ENCODE results near the gene SIGLEC8. TPM values are rescaled to one million over a fixed set of nuclear protein-coding genes. Genes with fewer than 3 reads are reported as not detected.

SIGLEC8 gene
- total and polyA plus RNA-seq, 2 experiments from 2014 or later = not detected

DNA sequence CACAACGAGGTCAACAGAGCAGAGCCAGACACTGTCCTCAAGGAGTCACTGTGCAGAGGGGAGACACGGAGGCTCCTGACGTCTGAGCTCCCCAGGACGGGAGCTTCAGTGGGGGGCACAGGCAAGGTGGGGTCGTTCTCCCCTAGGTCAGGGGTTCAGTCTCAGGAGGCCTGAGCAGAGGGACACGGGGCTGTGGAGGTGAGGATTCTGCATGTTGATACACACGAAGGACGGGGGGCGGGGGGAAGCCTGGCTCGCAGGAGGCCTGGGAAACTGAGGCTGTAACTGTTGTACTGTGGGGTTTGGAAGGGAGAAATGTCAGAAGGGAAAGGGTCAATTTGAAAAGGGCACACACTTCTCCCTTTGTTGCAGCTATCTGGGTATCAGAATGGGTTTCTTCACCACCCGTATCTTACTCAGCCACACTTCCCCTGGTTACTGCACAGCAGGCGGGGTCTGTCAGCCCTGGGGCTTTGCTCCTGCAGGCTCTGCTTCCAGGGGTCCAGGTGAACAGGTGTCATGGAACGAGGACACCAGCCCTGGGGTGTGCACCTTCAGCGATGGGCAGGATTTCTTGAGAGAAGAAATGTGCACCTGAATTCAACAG lies 748 bp upstream of the SIGLEC8 start:
- Histone ChIP-seq H4K20me1 (ENCODE audit: insufficient read depth) (no peaks in the 10 kb centered on the region), H3K9me3 (ENCODE audit: low read depth) (no peaks in the 10 kb centered on the region), H3K4me1 (ENCODE audit: insufficient read depth) (no peaks in the 10 kb centered on the region), H3K27me3 (replicated peaks; ENCODE audit: insufficient read depth) (no peaks in the 10 kb centered on the region; the same call in 1 of the 2 replicates), H3K36me3 (ENCODE audit: low read depth) (no peaks in the 10 kb centered on the region), H2AFZ (no peak overlapping the region), H3K4me3 (no peak overlapping the region), H3F3A (ENCODE audit: insufficient read depth) (no peaks in the 10 kb centered on the region), H3K4me2 (ENCODE audit: unreplicated experiment) (no peak overlapping the region), H3K27ac (no peak overlapping the region), H3K9ac (no peak overlapping the region), H3K9me2 (ENCODE audit: insufficient read depth) (no peaks in the 10 kb centered on the region), H3K79me2 (ENCODE audit: insufficient read depth) (no peaks in the 10 kb centered on the region)
- 43 to 52% methylated on average over 14 of the region's 14 CpGs for WGBS, 2 experiments (ENCODE audit: low coverage in 1 of 2, low lambda C conversion rate in 2 of 2, missing lambda C conversion rate in 2 of 2)
- TF ChIP-seq EZH2phosphoT487 (IDR thresholded peaks at IDR 0.05; ENCODE audit: insufficient read depth, low read depth) (no peak), EZH2 (IDR thresholded peaks at IDR 0.05; ENCODE audit: insufficient read depth, poor library complexity, severe bottlenecking) (no peak)
- in situ Hi-C loops (cut with MboI) = no loop called here
- no peak for DNase-seq

DNA sequence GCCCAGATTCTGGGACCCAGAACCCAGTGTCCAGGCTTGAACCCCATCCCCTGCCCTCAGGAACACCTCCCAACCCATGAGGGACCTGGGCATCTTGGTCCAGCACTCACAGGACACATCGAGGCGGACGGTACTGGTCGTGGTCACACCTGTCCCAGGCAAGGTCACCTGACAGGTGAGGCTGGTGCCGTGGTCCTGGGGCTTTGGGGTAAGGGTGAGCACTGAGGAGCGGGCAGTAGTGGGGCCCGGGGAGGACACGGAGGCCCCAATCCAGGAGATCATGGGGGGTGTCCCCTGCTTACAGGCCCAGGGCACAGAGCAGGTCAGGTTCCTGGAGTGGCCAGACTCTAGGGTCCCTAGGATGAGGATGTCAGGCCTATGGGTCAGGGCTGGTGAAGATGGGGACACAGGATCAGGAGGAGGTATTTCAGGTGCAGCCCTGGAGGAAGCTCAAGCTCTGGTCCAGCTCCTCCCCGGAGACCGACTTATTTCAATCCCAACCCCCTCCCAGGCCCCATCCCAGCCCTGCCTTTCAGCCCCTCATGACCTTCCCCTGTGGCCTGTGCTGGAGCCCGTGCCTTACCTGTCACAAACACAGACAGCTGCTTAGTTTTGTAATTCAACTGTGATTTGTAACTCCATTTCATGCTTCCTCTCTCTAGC lies 772 bp downstream of the SIGLEC8 start:
- Histone ChIP-seq H3K27me3 (replicated peaks; ENCODE audit: insufficient read depth) (no peaks in the 10 kb centered on the region; the same call in 1 of the 2 replicates), H3K9me2 (ENCODE audit: insufficient read depth) (no peaks in the 10 kb centered on the region), H3K79me2 (ENCODE audit: insufficient read depth) (no peaks in the 10 kb centered on the region), H3K4me1 (ENCODE audit: insufficient read depth) (no peaks in the 10 kb centered on the region), H3K4me3 (no peak overlapping the region), H3K27ac (no peak overlapping the region), H3K4me2 (ENCODE audit: unreplicated experiment) (no peak overlapping the region), H4K20me1 (ENCODE audit: insufficient read depth) (no peaks in the 10 kb centered on the region), H3K9ac (no peak overlapping the region), H2AFZ (no peak overlapping the region), H3K9me3 (ENCODE audit: low read depth) (no peaks in the 10 kb centered on the region), H3F3A (ENCODE audit: insufficient read depth) (no peaks in the 10 kb centered on the region), H3K36me3 (ENCODE audit: low read depth) (no peaks in the 10 kb centered on the region)
- TF ChIP-seq EZH2 (IDR thresholded peaks at IDR 0.05; ENCODE audit: insufficient read depth, poor library complexity, severe bottlenecking) (no peak), EZH2phosphoT487 (IDR thresholded peaks at IDR 0.05; ENCODE audit: insufficient read depth, low read depth) (no peak)
- WGBS, 2 experiments (ENCODE audit: low coverage in 1 of 2, low lambda C conversion rate in 2 of 2, missing lambda C conversion rate in 2 of 2) = 41 to 46% methylated on average over 11 of the region's 11 CpGs
- in situ Hi-C loops (cut with MboI) = no loop called here
- DNase-seq = no peak

DNA sequence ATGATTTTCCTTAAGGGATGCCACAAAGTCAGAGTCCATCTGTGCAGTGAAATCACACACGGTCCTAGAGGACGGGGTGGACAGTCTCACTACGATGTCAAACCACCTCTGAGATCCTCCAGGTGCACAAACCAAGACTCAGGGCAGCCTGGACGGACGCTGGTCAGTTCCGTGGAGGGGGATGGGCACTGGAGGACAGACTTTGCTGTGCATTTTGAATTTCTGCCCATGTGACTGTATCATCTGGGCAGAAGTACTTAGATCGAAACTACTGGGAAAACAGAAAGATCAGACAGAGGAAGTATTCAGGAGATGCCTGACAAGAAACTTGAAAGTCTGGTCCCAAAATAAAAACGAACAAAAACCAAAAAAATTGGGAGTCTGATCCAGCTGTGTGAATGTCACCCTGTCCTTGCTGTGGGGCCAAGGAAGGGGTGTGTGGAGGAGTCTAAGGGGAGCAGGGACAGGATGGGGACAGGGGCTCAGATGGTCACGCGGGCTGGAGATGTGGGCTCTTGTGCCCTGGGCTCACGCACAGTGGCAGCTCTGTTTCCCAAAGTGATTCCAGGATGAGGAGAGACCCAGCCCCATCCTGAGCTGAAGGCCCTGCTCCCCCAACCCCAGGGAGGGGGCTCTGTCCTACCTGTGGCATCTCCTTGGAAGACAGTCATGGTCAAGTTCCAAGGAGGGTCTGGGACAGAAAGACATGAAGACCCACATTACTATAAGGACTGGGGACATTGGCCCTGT lies 1.5 kb downstream of the SIGLEC8 start:
- in situ Hi-C loops (cut with MboI) = no loop called here

DNA sequence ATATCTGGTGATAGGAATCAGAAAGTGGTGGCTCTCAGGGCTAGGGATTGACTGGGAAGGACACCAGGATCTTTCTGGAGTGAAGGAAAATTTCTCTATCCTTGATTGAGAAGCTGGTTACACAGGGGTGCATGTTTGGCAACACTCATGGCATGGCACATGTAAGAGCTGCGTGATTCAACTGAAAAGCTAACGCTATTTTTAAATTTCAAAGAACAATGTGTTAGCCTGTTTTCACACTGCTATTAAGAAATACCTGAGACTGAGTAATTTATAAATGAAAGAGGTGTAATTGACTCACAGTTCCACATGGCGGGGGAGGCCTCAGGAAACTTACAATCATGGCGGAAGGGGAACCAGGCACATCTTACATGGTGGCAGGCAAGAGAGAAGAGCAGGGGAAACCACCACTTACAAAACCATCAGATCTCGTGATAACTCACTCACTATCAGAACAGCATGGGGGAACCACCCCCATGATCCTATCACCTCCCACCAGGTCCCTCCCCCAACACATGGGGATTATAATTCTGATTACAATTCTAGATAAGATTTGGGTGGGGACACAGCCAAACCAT lies 7.4 kb downstream of the SIGLEC8 start:
- Histone ChIP-seq H3K27ac (no peak overlapping the region), H3K4me3 (no peak overlapping the region), H4K20me1 (ENCODE audit: insufficient read depth) (no peaks in the 10 kb centered on the region), H3F3A (ENCODE audit: insufficient read depth) (no peaks in the 10 kb centered on the region), H3K4me1 (ENCODE audit: insufficient read depth) (no peaks in the 10 kb centered on the region), H3K27me3 (replicated peaks; ENCODE audit: insufficient read depth) (no peaks in the 10 kb centered on the region), H3K79me2 (ENCODE audit: insufficient read depth) (no peaks in the 10 kb centered on the region), H3K9me3 (ENCODE audit: low read depth) (no peaks in the 10 kb centered on the region), H3K9ac (no peak overlapping the region), H3K36me3 (ENCODE audit: low read depth) (no peaks in the 10 kb centered on the region), H3K9me2 (ENCODE audit: insufficient read depth) (no peaks in the 10 kb centered on the region), H2AFZ (no peak overlapping the region), H3K4me2 (ENCODE audit: unreplicated experiment) (no peak overlapping the region)
- DNase-seq = no peak
- in situ Hi-C loops (cut with MboI) = no loop called here
- TF ChIP-seq EZH2 (IDR thresholded peaks at IDR 0.05; ENCODE audit: insufficient read depth, poor library complexity, severe bottlenecking) (no peak), EZH2phosphoT487 (IDR thresholded peaks at IDR 0.05; ENCODE audit: insufficient read depth, low read depth) (no peak)
- WGBS, 2 experiments (ENCODE audit: low coverage in 1 of 2, low lambda C conversion rate in 2 of 2, missing lambda C conversion rate in 2 of 2) = 35 to 36% methylated on average over 5 of the region's 5 CpGs

More for the DNA sequence above, 1.5 kb downstream of the SIGLEC8 start:
- Histone ChIP-seq H3K79me2 (ENCODE audit: insufficient read depth) (no peaks in the 10 kb centered on the region), H3K4me1 (ENCODE audit: insufficient read depth) (no peaks in the 10 kb centered on the region), H2AFZ (no peak overlapping the region), H4K20me1 (ENCODE audit: insufficient read depth) (no peaks in the 10 kb centered on the region), H3K9me2 (ENCODE audit: insufficient read depth) (no peaks in the 10 kb centered on the region), H3K9ac (no peak overlapping the region), H3K27ac (no peak overlapping the region), H3K4me3 (no peak overlapping the region), H3F3A (ENCODE audit: insufficient read depth) (no peaks in the 10 kb centered on the region), H3K36me3 (ENCODE audit: low read depth) (no peaks in the 10 kb centered on the region), H3K27me3 (replicated peaks; ENCODE audit: insufficient read depth) (no peaks in the 10 kb centered on the region; the same call in 1 of the 2 replicates), H3K4me2 (ENCODE audit: unreplicated experiment) (no peak overlapping the region), H3K9me3 (ENCODE audit: low read depth) (no peaks in the 10 kb centered on the region)
- 29 to 37% methylated on average over 11 of the region's 11 CpGs for WGBS, 2 experiments (ENCODE audit: low coverage in 1 of 2, low lambda C conversion rate in 2 of 2, missing lambda C conversion rate in 2 of 2)
- DNase-seq = no peak
- TF ChIP-seq EZH2phosphoT487 (IDR thresholded peaks at IDR 0.05; ENCODE audit: insufficient read depth, low read depth) = no peak
- no peak for TF ChIP-seq EZH2 (IDR thresholded peaks at IDR 0.05; ENCODE audit: insufficient read depth, poor library complexity, severe bottlenecking)
